ENCODE data around the gene SPO11. TPM values are rescaled to one million over a fixed set of nuclear protein-coding genes. Genes with fewer than 3 reads are reported as not detected.

Gene SPO11
- total RNA-seq, 1 donor from 2014 or later: not detected

DNA sequence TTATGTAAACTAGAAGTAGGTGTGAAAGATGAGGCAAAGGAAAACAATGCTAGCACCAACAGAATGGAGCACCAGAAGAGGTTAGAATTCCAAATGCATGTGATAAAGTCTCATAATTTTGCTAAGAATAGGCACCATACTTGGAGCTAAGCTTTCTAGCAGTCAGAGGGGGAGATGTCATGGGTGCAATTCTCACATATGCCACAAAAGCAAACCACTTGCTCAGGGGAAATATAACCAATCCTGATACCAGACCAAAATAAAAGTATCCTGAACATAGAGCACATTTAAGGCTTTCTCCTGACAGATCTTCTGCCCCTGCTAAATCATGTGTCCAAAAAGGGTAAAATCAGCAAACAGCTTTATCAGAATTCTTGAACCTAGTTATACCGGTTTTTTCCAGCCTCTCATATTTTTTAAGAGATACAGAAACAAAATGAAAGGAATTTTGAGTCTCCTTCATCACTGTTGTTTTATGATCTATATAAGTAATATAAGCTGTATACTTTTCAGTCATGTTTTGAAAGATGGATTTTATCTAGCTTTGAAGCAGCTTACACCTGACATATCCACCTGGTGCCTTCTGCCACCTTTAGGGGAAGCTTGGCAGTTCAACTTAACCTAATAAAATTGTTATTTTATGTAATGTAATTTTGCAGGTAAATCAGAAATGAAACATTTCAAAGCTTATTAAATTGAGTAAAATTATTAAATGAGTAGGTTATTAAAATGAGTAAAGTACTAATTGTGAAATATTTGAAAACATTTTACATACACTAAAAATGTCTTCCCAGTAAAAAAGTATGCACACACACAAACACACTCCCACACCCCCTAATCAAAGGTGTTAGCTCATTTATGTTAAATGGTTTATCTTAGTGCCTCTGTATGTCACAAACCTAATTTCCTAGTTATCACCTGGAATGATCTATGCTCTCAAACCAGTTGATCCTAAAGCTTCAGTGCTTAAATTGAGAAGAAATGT, 2.8 kb downstream of the SPO11 start:
- no peak overlapping the region for H3K27ac Mint-ChIP-seq (ENCODE audit: unreplicated experiment)
- no peak overlapping the region for H3K4me3 Mint-ChIP-seq (ENCODE audit: unreplicated experiment)
- H3K9me3 Mint-ChIP-seq (ENCODE audit: unreplicated experiment): no peaks in the 10 kb centered on the region
- no peaks in the 10 kb centered on the region for H3K4me1 Mint-ChIP-seq (ENCODE audit: unreplicated experiment)
- TF ChIP-seq CTCF (IDR thresholded peaks at IDR 0.05): no peak
- no peaks in the 10 kb centered on the region for H3K36me3 Mint-ChIP-seq (ENCODE audit: unreplicated experiment)
- no peak for DNase-seq (ENCODE audit: extremely low spot score, unreplicated experiment)
- peaks cover 61% of the 10 kb centered on the region for H3K27me3 Mint-ChIP-seq (ENCODE audit: unreplicated experiment)

DNA sequence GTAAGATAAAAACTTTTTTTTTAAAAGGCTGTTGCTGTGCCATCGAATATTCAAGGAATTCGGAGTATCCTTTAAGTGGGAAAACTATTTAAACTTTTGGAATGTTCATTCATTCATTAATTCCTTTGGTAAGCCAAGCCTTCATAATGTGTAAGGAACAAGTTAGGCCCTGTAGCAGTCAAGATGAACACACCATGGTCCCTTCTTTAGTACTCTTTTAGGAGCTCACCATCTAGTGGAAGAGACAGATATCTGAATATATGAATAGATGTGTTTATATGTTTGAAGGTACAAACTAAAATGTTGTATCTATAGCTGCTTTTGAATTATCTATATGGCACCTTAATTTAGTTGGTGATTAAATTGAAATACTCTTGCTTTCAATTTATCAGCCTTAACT, 5.8 kb downstream of the SPO11 start:
- no peaks in the 10 kb centered on the region for H3K9me3 Mint-ChIP-seq (ENCODE audit: unreplicated experiment)
- peaks cover 55% of the 10 kb centered on the region for H3K27me3 Mint-ChIP-seq (ENCODE audit: unreplicated experiment)
- no peak for DNase-seq (ENCODE audit: extremely low spot score, unreplicated experiment)
- H3K4me1 Mint-ChIP-seq (ENCODE audit: unreplicated experiment): no peaks in the 10 kb centered on the region
- no peak overlapping the region for H3K4me3 Mint-ChIP-seq (ENCODE audit: unreplicated experiment)
- H3K36me3 Mint-ChIP-seq (ENCODE audit: unreplicated experiment): no peaks in the 10 kb centered on the region
- no peak overlapping the region for H3K27ac Mint-ChIP-seq (ENCODE audit: unreplicated experiment)
- TF ChIP-seq CTCF (IDR thresholded peaks at IDR 0.05): peak; percentile 20

GRCh38 chr20:57341663-57342062, 12.1 kb downstream of the SPO11 start:
- DNase-seq (ENCODE audit: extremely low spot score, unreplicated experiment): no peak
- Mint-ChIP-seq H3K27me3 (ENCODE audit: unreplicated experiment) (peaks cover 53% of the 10 kb centered on the region), H3K27ac (ENCODE audit: unreplicated experiment) (no peak overlapping the region), H3K9me3 (ENCODE audit: unreplicated experiment) (no peaks in the 10 kb centered on the region), H3K4me1 (ENCODE audit: unreplicated experiment) (no peaks in the 10 kb centered on the region), H3K4me3 (ENCODE audit: unreplicated experiment) (no peak overlapping the region), H3K36me3 (ENCODE audit: unreplicated experiment) (no peaks in the 10 kb centered on the region)
- no peak for TF ChIP-seq CTCF (IDR thresholded peaks at IDR 0.05)

DNA sequence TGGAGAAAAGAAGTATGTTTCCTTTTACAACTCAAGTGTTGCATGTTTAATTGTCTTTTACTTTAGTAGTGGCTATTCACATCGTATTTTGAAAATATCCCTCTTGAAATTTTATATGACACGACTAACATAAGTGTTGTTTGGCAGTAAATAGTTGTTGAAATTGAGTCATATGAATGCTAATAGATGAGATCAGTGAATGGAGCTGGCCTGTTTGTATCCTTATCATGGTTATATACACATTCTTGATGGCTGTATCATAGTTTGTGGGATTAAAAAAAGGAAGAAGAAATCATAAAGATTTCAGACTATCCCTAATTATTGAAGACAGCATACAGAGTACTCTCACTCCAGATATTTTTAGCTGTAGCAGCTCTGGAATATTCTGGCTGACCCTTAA, 13.2 kb downstream of the SPO11 start:
- H3K36me3 Mint-ChIP-seq (ENCODE audit: unreplicated experiment): no peaks in the 10 kb centered on the region
- no peaks in the 10 kb centered on the region for H3K9me3 Mint-ChIP-seq (ENCODE audit: unreplicated experiment)
- no peak for TF ChIP-seq CTCF (IDR thresholded peaks at IDR 0.05)
- H3K4me1 Mint-ChIP-seq (ENCODE audit: unreplicated experiment): no peaks in the 10 kb centered on the region
- no peak overlapping the region for H3K4me3 Mint-ChIP-seq (ENCODE audit: unreplicated experiment)
- no peak overlapping the region for H3K27ac Mint-ChIP-seq (ENCODE audit: unreplicated experiment)
- DNase-seq (ENCODE audit: extremely low spot score, unreplicated experiment): no peak
- peaks cover 52% of the 10 kb centered on the region for H3K27me3 Mint-ChIP-seq (ENCODE audit: unreplicated experiment)

GRCh38 chr20:57346477-57346876, 16.9 kb downstream of the SPO11 start:
- Mint-ChIP-seq H3K27me3 (ENCODE audit: unreplicated experiment) (peaks cover 34% of the 10 kb centered on the region), H3K27ac (ENCODE audit: unreplicated experiment) (no peak overlapping the region), H3K36me3 (ENCODE audit: unreplicated experiment) (no peaks in the 10 kb centered on the region), H3K4me1 (ENCODE audit: unreplicated experiment) (peaks cover 2% of the 10 kb centered on the region), H3K4me3 (ENCODE audit: unreplicated experiment) (no peak overlapping the region), H3K9me3 (ENCODE audit: unreplicated experiment) (no peaks in the 10 kb centered on the region)
- DNase-seq (ENCODE audit: extremely low spot score, unreplicated experiment): no peak
- TF ChIP-seq CTCF (IDR thresholded peaks at IDR 0.05): peak; percentile 81
